ENCODE data around the gene SALL3. TPM values are rescaled to one million over a fixed set of nuclear protein-coding genes. Genes with fewer than 3 reads are reported as not detected.

The SALL3 gene
- total RNA-seq, 1 donor from 2014 or later, result 7.7 TPM

DNA sequence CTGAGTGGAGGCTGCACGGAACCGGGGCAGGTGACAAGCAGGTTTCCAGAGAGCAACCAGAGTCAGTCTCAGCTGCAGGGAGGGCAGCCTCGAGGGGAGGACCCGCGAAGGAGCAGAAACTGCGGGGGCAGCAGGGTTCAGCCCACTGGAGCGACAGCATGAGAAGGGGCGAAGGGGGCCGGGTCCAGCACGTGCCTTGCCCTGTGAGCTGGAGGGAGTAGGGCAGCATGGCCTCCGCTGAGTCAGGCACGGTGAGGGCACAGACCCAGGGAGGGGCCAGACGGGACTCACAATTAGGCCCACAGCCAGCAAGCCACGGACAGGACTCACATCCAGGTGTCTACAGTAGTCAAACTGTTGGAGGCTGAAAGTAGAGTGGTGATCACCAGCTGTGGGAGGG, 66.9 kb downstream of the SALL3 start:
- no peak for DNase-seq (ENCODE audit: low read depth)
- no peaks in the 10 kb centered on the region for H3K36me3 Mint-ChIP-seq (ENCODE audit: low read depth, unreplicated experiment)

GRCh38 chr18:79047556-79048244, 68.1 kb downstream of the SALL3 start:
- H3K4me3 ChIP-seq (ENCODE audit: insufficient read depth, low read depth, low read length), result no peak overlapping the region
- no peaks in the 10 kb centered on the region for H4K20me1 ChIP-seq (ENCODE audit: insufficient read depth, low read length)
- H3K27ac ChIP-seq (ENCODE audit: low read depth, low read length), result no peak overlapping the region
- H3K4me2 ChIP-seq (ENCODE audit: low read length), result no peak overlapping the region
- no peaks in the 10 kb centered on the region for H3K4me1 ChIP-seq (ENCODE audit: insufficient read depth, low read length)
- peaks cover 9% of the 10 kb centered on the region for H3K27me3 Mint-ChIP-seq (ENCODE audit: low read depth, unreplicated experiment)
- no peaks in the 10 kb centered on the region for H3K79me2 ChIP-seq (ENCODE audit: insufficient read depth, low read length)
- H3K9ac ChIP-seq (ENCODE audit: low read length), result no peak overlapping the region
- peaks cover 2% of the 10 kb centered on the region for H3K9me3 Mint-ChIP-seq (ENCODE audit: unreplicated experiment)
- no peaks in the 10 kb centered on the region for H3K36me3 Mint-ChIP-seq (ENCODE audit: low read depth, unreplicated experiment)
- H3K36me3 ChIP-seq (ENCODE audit: insufficient read depth, low read length), result no peaks in the 10 kb centered on the region
- DNase-seq (ENCODE audit: low read depth) (no peak), FAIRE-seq (no peak)
- H3K4me3 Mint-ChIP-seq (ENCODE audit: unreplicated experiment), result no peak overlapping the region
- no peak overlapping the region for H2AFZ ChIP-seq (ENCODE audit: low read depth, low read length)
- no peak overlapping the region for H3K27ac Mint-ChIP-seq (ENCODE audit: unreplicated experiment)
- H3K4me1 Mint-ChIP-seq (ENCODE audit: low read depth, unreplicated experiment), result no peaks in the 10 kb centered on the region
- TF ChIP-seq, protein P1, sequence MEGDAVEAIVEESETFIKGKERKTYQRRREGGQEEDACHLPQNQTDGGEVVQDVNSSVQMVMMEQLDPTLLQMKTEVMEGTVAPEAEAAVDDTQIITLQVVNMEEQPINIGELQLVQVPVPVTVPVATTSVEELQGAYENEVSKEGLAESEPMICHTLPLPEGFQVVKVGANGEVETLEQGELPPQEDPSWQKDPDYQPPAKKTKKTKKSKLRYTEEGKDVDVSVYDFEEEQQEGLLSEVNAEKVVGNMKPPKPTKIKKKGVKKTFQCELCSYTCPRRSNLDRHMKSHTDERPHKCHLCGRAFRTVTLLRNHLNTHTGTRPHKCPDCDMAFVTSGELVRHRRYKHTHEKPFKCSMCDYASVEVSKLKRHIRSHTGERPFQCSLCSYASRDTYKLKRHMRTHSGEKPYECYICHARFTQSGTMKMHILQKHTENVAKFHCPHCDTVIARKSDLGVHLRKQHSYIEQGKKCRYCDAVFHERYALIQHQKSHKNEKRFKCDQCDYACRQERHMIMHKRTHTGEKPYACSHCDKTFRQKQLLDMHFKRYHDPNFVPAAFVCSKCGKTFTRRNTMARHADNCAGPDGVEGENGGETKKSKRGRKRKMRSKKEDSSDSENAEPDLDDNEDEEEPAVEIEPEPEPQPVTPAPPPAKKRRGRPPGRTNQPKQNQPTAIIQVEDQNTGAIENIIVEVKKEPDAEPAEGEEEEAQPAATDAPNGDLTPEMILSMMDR (IDR thresholded peaks at IDR 0.05; ENCODE audit: insufficient read depth, low read depth, low read length), result no peak
- TF ChIP-seq EZH2 (IDR thresholded peaks at IDR 0.05; ENCODE audit: insufficient read depth, low read length), result no peak
- H3K27me3 ChIP-seq (ENCODE audit: insufficient read depth, low read length), result no peaks in the 10 kb centered on the region
- no peaks in the 10 kb centered on the region for H3K9me3 ChIP-seq (ENCODE audit: insufficient read depth, low read depth, low read length)

More for the DNA sequence above, 66.9 kb downstream of the SALL3 start:
- Histone ChIP-seq H3K9ac (ENCODE audit: low read length) (no peak overlapping the region), H4K20me1 (ENCODE audit: insufficient read depth, low read length) (no peaks in the 10 kb centered on the region), H3K4me3 (ENCODE audit: insufficient read depth, low read depth, low read length) (no peak overlapping the region), H3K79me2 (ENCODE audit: insufficient read depth, low read length) (no peaks in the 10 kb centered on the region), H3K27ac (ENCODE audit: low read depth, low read length) (no peak overlapping the region), H2AFZ (ENCODE audit: low read depth, low read length) (no peak overlapping the region), H3K36me3 (ENCODE audit: insufficient read depth, low read length) (no peaks in the 10 kb centered on the region), H3K4me1 (ENCODE audit: insufficient read depth, low read length) (no peaks in the 10 kb centered on the region), H3K27me3 (ENCODE audit: insufficient read depth, low read length) (no peaks in the 10 kb centered on the region), H3K4me2 (ENCODE audit: low read length) (no peak overlapping the region), H3K9me3 (ENCODE audit: insufficient read depth, low read depth, low read length) (no peaks in the 10 kb centered on the region)
- H3K27ac Mint-ChIP-seq (ENCODE audit: unreplicated experiment), result no peak overlapping the region
- no peak overlapping the region for H3K4me3 Mint-ChIP-seq (ENCODE audit: unreplicated experiment)
- FAIRE-seq, result no peak
- peaks cover 4% of the 10 kb centered on the region for H3K27me3 Mint-ChIP-seq (ENCODE audit: low read depth, unreplicated experiment)
- peaks cover 2% of the 10 kb centered on the region for H3K9me3 Mint-ChIP-seq (ENCODE audit: unreplicated experiment)
- TF ChIP-seq, protein P1 (IDR thresholded peaks at IDR 0.05; ENCODE audit: insufficient read depth, low read depth, low read length), result no peak
- TF ChIP-seq EZH2 (IDR thresholded peaks at IDR 0.05; ENCODE audit: insufficient read depth, low read length), result no peak
- no peaks in the 10 kb centered on the region for H3K4me1 Mint-ChIP-seq (ENCODE audit: low read depth, unreplicated experiment)

GRCh38 chr18:79048245-79048632, 68.6 kb downstream of the SALL3 start:
- Histone ChIP-seq H3K27ac (ENCODE audit: low read depth, low read length) (no peak overlapping the region), H2AFZ (ENCODE audit: low read depth, low read length) (no peak overlapping the region), H3K9ac (ENCODE audit: low read length) (no peak overlapping the region), H3K4me2 (ENCODE audit: low read length) (no peak overlapping the region), H3K4me1 (ENCODE audit: insufficient read depth, low read length) (no peaks in the 10 kb centered on the region), H3K27me3 (ENCODE audit: insufficient read depth, low read length) (no peaks in the 10 kb centered on the region), H3K36me3 (ENCODE audit: insufficient read depth, low read length) (no peaks in the 10 kb centered on the region), H3K9me3 (ENCODE audit: insufficient read depth, low read depth, low read length) (no peaks in the 10 kb centered on the region), H3K4me3 (ENCODE audit: insufficient read depth, low read depth, low read length) (no peak overlapping the region), H4K20me1 (ENCODE audit: insufficient read depth, low read length) (no peaks in the 10 kb centered on the region), H3K79me2 (ENCODE audit: insufficient read depth, low read length) (no peaks in the 10 kb centered on the region)
- TF ChIP-seq, protein P1 (IDR thresholded peaks at IDR 0.05; ENCODE audit: insufficient read depth, low read depth, low read length), result no peak
- Mint-ChIP-seq H3K36me3 (ENCODE audit: low read depth, unreplicated experiment) (no peaks in the 10 kb centered on the region), H3K27ac (ENCODE audit: unreplicated experiment) (no peak overlapping the region), H3K4me1 (ENCODE audit: low read depth, unreplicated experiment) (no peaks in the 10 kb centered on the region), H3K4me3 (ENCODE audit: unreplicated experiment) (no peak overlapping the region), H3K9me3 (ENCODE audit: unreplicated experiment) (peaks cover 2% of the 10 kb centered on the region), H3K27me3 (ENCODE audit: low read depth, unreplicated experiment) (peaks cover 12% of the 10 kb centered on the region)
- DNase-seq (ENCODE audit: low read depth) (no peak), FAIRE-seq (no peak)

Data from astrocyte (in vitro differentiated cells and primary cell).